Parathyroid adenoma (tissue), 2 donors: ENCODE measurements around the gene PNPLA1.

Experiments
- H2AFZ ChIP-seq: fragments of 300-600 bp; sonication (generic); one replicate; pipeline ENCODE4 v1.7.0; 2017; ENCODE audit warnings: antibody characterized with exemption, mild to moderate bottlenecking
- H3K27ac ChIP-seq: fragments of 300-600 bp; sonication (generic); one replicate; pipeline ENCODE4 v1.7.0; 2017
- H3K27me3 ChIP-seq: fragments of 300-600 bp; sonication (generic); one replicate; pipeline ENCODE4 v1.7.0; 2017; ENCODE audit warnings: low read length; ENCODE audit not compliant: control insufficient read depth, insufficient read depth
- H3K36me3 ChIP-seq: fragments of 300-600 bp; sonication (generic); one replicate; pipeline ENCODE4 v1.7.0; 2017; ENCODE audit warnings: low read length; ENCODE audit not compliant: control insufficient read depth, insufficient read depth
- H3K4me1 ChIP-seq: fragments of 300-600 bp; sonication (generic); one replicate; pipeline ENCODE4 v1.7.0; 2017; ENCODE audit warnings: control low read depth
- H3K4me2 ChIP-seq: fragments of 300-600 bp; sonication (generic); one replicate; pipeline ENCODE4 v1.7.0; 2017; ENCODE audit warnings: low read length
- H3K4me3 ChIP-seq: fragments of 300-600 bp; sonication (generic); one replicate; pipeline ENCODE4 v1.7.0; 2017; ENCODE audit warnings: low read depth, low read length
- H3K79me2 ChIP-seq: fragments of 300-600 bp; sonication (generic); one replicate; pipeline ENCODE4 v1.7.0; 2017; ENCODE audit warnings: control low read depth
- H3K9ac ChIP-seq: fragments of 300-600 bp; sonication (generic); one replicate; pipeline ENCODE4 v1.7.0; 2017; ENCODE audit warnings: mild to moderate bottlenecking
- H3K9me3 ChIP-seq: fragments of 300-600 bp; sonication (generic); one replicate; pipeline ENCODE4 v1.7.0; 2017; ENCODE audit warnings: low read length; ENCODE audit not compliant: control insufficient read depth
- CTCF ChIP-seq: fragments of 300-600 bp; sonication (generic); IDR thresholded peaks from one replicate; pipeline ENCODE4 v1.7.0; 2017; ENCODE audit warnings: antibody characterized with exemption, mild to moderate bottlenecking
- donor health status: primary hyperparathyroidism.

PNPLA1 gene

GRCh38 chr6:36241728-36242127 lies 28.1 kb upstream of the PNPLA1 start:
- Histone ChIP-seq H3K79me2 (no peaks in the 10 kb centered on the region), H3K36me3 (no peaks in the 10 kb centered on the region), H3K27ac (no peak overlapping the region), H3K27me3 (no peaks in the 10 kb centered on the region), H3K9ac (no peak overlapping the region), H3K4me2 (no peak overlapping the region), H3K9me3 (no peaks in the 10 kb centered on the region), H2AFZ (no peak overlapping the region), H3K4me3 (no peak overlapping the region), H3K4me1 (no peaks in the 10 kb centered on the region)
- TF ChIP-seq CTCF, result no peak

- Histone ChIP-seq H2AFZ (no peak overlapping the region), H3K4me2 (no peak overlapping the region), H3K4me1 (no peaks in the 10 kb centered on the region), H3K27me3 (no peaks in the 10 kb centered on the region), H3K9ac (no peak overlapping the region), H3K79me2 (no peaks in the 10 kb centered on the region), H3K9me3 (no peaks in the 10 kb centered on the region), H3K4me3 (no peak overlapping the region), H3K36me3 (no peaks in the 10 kb centered on the region), H3K27ac (no peak overlapping the region)
- TF ChIP-seq CTCF, result no peak
Observed at GRCh38 chr6:36242161-36242560, 27.7 kb upstream of the PNPLA1 start.

GRCh38 chr6:36242626-36243025 lies 27.2 kb upstream of the PNPLA1 start:
- no peak overlapping the region for H3K9ac ChIP-seq
- no peaks in the 10 kb centered on the region for H3K36me3 ChIP-seq
- H3K4me3 ChIP-seq, result no peak overlapping the region
- no peak for TF ChIP-seq CTCF
- H3K27me3 ChIP-seq, result no peaks in the 10 kb centered on the region
- H2AFZ ChIP-seq, result no peak overlapping the region
- no peaks in the 10 kb centered on the region for H3K4me1 ChIP-seq
- H3K27ac ChIP-seq, result no peak overlapping the region
- H3K9me3 ChIP-seq, result no peaks in the 10 kb centered on the region
- no peaks in the 10 kb centered on the region for H3K79me2 ChIP-seq
- no peak overlapping the region for H3K4me2 ChIP-seq

GRCh38 chr6:36243562-36244212 lies 26.2 kb upstream of the PNPLA1 start:
- Histone ChIP-seq H3K27ac (no peak overlapping the region), H3K4me2 (no peak overlapping the region), H3K9ac (no peak overlapping the region), H3K27me3 (no peaks in the 10 kb centered on the region), H3K4me3 (no peak overlapping the region), H3K79me2 (no peaks in the 10 kb centered on the region), H3K9me3 (no peaks in the 10 kb centered on the region), H3K4me1 (no peaks in the 10 kb centered on the region), H2AFZ (no peak overlapping the region), H3K36me3 (no peaks in the 10 kb centered on the region)
- TF ChIP-seq CTCF, result no peak

- no peaks in the 10 kb centered on the region for H3K27me3 ChIP-seq
- H3K4me1 ChIP-seq, result no peaks in the 10 kb centered on the region
- no peaks in the 10 kb centered on the region for H3K79me2 ChIP-seq
- H3K9ac ChIP-seq, result no peak overlapping the region
- TF ChIP-seq CTCF, result no peak
- no peaks in the 10 kb centered on the region for H3K36me3 ChIP-seq
- H3K9me3 ChIP-seq, result no peaks in the 10 kb centered on the region
- no peak overlapping the region for H3K27ac ChIP-seq
- no peak overlapping the region for H3K4me2 ChIP-seq
- no peak overlapping the region for H3K4me3 ChIP-seq
- no peak overlapping the region for H2AFZ ChIP-seq
Observed at GRCh38 chr6:36244641-36245280, 25.1 kb upstream of the PNPLA1 start.
